HCT116 (cell line): Measurements from ENCODE around the gene SMAD2. TPM values are rescaled to one million over a fixed set of nuclear protein-coding genes. Genes with fewer than 3 reads are reported as not detected.

Experiments used
- ATAC-seq: fragments of 200-7000 bp; cut with Tn5 transposase; 2 replicates; pipeline ENCODE4 v1.9.1; 2020; ENCODE audit warnings: mild to moderate bottlenecking, moderate library complexity
- BruUV-seq: library from RNA; stranded (reverse); fragments of 400-500 nt; replicated peaks from 2 replicates; lab custom pipeline; 2021; lab: Mats Ljungman, UMichigan
- CTCF ChIA-PET: fragments of 300-600 bp; sonication (Branson Sonifier 250); formaldehyde crosslinking; loops from one replicate; lab custom pipeline; 2021; ENCODE audit warnings: antibody characterized with exemption; lab: Charles Lee
- POLR2A ChIA-PET: fragments of 300-600, 350-600 bp; sonication (Branson Sonifier 250); formaldehyde crosslinking; loops from one replicate; lab custom pipeline; 2021; ENCODE audit warnings: antibody characterized with exemption; lab: Charles Lee
- RAD21 ChIA-PET, 2 experiments: fragments of 300-600 bp; sonication (Branson Sonifier 250); formaldehyde crosslinking; loops; one replicate each; lab custom pipeline; 2023; ENCODE audit warnings: low total read pairs in 2 of 2; ENCODE audit not compliant: uncharacterized antibody in 2 of 2, unreplicated experiment in 2 of 2, low non-redundant PET in 1 of 2; lab: Charles Lee
- DNase-seq: peaks from one replicate; pipeline ENCODE4 v3.0.0-alpha.2; 2010; ENCODE audit warnings: low read depth, low spot score
- H2AFZ ChIP-seq: fragments of 200-600 bp; shearing (Covaris generic), sonication (generic); 2 replicates; pipeline ENCODE4 v1.6.1; 2017; ENCODE audit warnings: low read depth, mixed run types, mixed read lengths, antibody characterized with exemption, low read length; ENCODE audit not compliant: poor library complexity, severe bottlenecking
- H3K27ac ChIP-seq: 2 replicates; pipeline ENCODE4 v1.5.1; 2012; ENCODE audit warnings: low read depth, low read length
- H3K27me3 ChIP-seq: fragments of 200-600 bp; sonication (generic); 2 replicates; pipeline ENCODE4 v1.6.1; 2016; ENCODE audit warnings: mixed run types, low read length, mixed read lengths; ENCODE audit not compliant: insufficient read depth
- H3K36me3 ChIP-seq, 2 experiments: fragments of 200-500 bp in 1 of 2; fragments of 200-600 bp in 1 of 2; sonication (Bioruptor generic) in 1 of 2; sonication (generic) in 1 of 2; 2 replicates each; pipeline versions ENCODE4 v1.5.1 to v1.6.1; 2014 to 2016; ENCODE audit warnings: low read length in 2 of 2, inconsistent platforms in 1 of 2, mixed read lengths in 1 of 2, mixed run types in 1 of 2; ENCODE audit not compliant: insufficient read depth in 2 of 2, control insufficient read depth in 1 of 2
- H3K4me1 ChIP-seq, 2 experiments: fragments of 200-600 bp in 1 of 2; sonication (generic) in 1 of 2; 2 replicates each; pipeline versions ENCODE4 v1.5.1 to v1.6.1; 2012 to 2017; ENCODE audit warnings: low read length in 2 of 2, inconsistent platforms in 1 of 2, mild to moderate bottlenecking in 1 of 2, mixed read lengths in 1 of 2, mixed run types in 1 of 2, moderate library complexity in 1 of 2; ENCODE audit not compliant: insufficient read depth in 2 of 2, control insufficient read depth in 1 of 2
- H3K4me2 ChIP-seq: fragments of 200-600 bp; sonication (generic); 2 replicates; pipeline ENCODE4 v1.6.1; 2017; ENCODE audit warnings: mixed run types, low read length, mixed read lengths
- H3K4me3 ChIP-seq, 2 experiments: fragments of 200-600 bp in 1 of 2; sonication (generic) in 1 of 2; replicated peaks in 1 of 2; 2 replicates each; pipeline ENCODE4 v1.5.1; 2011 to 2016; ENCODE audit warnings: low read length in 2 of 2, control low read depth in 1 of 2, low read depth in 1 of 2, mild to moderate bottlenecking in 1 of 2, mixed read lengths in 1 of 2, mixed run types in 1 of 2
- H3K79me2 ChIP-seq: fragments of 200-600 bp; sonication (generic); 2 replicates; pipeline ENCODE4 v1.6.1; 2017; ENCODE audit warnings: mild to moderate bottlenecking, mixed run types, low read length, moderate library complexity, mixed read lengths; ENCODE audit not compliant: insufficient read depth
- H3K9ac ChIP-seq: fragments of 200-600 bp; sonication (generic); 2 replicates; pipeline ENCODE4 v1.6.1; 2016; ENCODE audit warnings: low read length, mixed read lengths
- H3K9me2 ChIP-seq: fragments of 200-600 bp; sonication (generic), shearing (Covaris generic); 2 replicates; pipeline ENCODE4 v1.6.1; 2017; ENCODE audit warnings: mixed run types, mild to moderate bottlenecking, moderate library complexity; ENCODE audit not compliant: insufficient read depth
- H3K9me3 ChIP-seq, 2 experiments: fragments of 200-500 bp in 1 of 2; fragments of 200-600 bp in 1 of 2; sonication (Bioruptor generic) in 1 of 2; sonication (generic) in 1 of 2; 2 replicates each; pipeline ENCODE4 v1.6.1; 2014 to 2017; ENCODE audit warnings: low read length in 2 of 2, mixed read lengths in 2 of 2, inconsistent platforms in 1 of 2, low read depth in 1 of 2, mild to moderate bottlenecking in 1 of 2, mixed run types in 1 of 2, moderate library complexity in 1 of 2; ENCODE audit not compliant: control insufficient read depth in 1 of 2, insufficient read depth in 1 of 2
- H4K20me1 ChIP-seq: fragments of 200-600 bp; sonication (generic), shearing (Covaris generic); 2 replicates; pipeline ENCODE4 v1.6.1; 2017; ENCODE audit warnings: mixed run types, mild to moderate bottlenecking, moderate library complexity; ENCODE audit not compliant: insufficient read depth
- ELF1 ChIP-seq: IDR thresholded peaks from 2 replicates; pipeline ENCODE4 v1.6.1; 2012; ENCODE audit warnings: low read depth, borderline replicate concordance
- EZH2phosphoT487 ChIP-seq: fragments of 200-600 bp; IDR thresholded peaks from 2 replicates; pipeline ENCODE4 v1.6.1; 2018; ENCODE audit warnings: antibody characterized with exemption, borderline replicate concordance
- FOSL1 ChIP-seq: IDR thresholded peaks from 2 replicates; pipeline ENCODE4 v1.6.1; 2012; ENCODE audit warnings: low read depth
- JUND ChIP-seq: IDR thresholded peaks from 2 replicates; pipeline ENCODE4 v1.6.1; 2012
- intact Hi-C: fragments of 100-400 bp; cut with micrococcal nuclease; formaldehyde crosslinking; loops from 2 replicates; pipeline ENCODE4 v1.10.0; 2022
- total RNA-seq: library from RNA; stranded (reverse); gene quantifications from one replicate; pipeline ENCODE4 v1.2.1, GENCODE V29; 2021; ENCODE audit not compliant: unreplicated experiment

Gene SMAD2
- total RNA-seq, 1 experiment from 2014 or later = 130 TPM

DNA sequence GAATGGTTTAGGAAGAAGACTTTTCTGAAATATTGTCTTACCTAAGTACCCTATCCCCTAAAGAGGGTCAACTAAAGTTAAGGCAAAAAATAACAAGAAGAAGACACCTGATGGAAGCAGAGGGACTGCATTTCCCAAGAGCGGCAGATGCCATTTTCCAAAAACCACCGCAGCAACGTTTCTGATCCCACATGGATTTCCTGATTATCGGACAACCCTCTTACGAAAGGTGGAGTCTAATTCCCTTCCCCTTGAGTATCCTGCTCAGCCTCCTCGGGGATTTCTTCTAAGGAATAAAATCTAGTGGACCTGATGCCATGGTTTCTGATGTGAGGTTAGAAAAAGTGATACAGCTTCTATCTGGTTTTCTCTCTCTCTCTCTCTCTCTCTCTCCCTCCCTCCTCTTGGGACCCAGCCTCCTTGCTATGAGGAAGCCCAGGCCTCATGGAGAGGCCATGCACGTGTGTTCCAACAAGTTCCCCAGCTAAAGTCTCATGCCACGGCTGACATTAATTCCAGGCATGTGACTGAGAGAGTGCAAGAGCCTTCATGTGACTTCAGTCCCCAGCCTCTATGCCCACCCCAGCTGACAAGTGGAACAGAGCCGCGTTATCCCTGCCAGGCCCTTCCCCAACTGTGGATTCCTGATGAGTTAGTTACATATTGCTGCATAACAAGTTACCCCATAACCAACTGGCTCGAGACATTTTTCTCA lies 150.3 kb downstream of the SMAD2 start (continued):
- TF ChIP-seq ELF1 = no peak
- TF ChIP-seq FOSL1 = no peak

DNA sequence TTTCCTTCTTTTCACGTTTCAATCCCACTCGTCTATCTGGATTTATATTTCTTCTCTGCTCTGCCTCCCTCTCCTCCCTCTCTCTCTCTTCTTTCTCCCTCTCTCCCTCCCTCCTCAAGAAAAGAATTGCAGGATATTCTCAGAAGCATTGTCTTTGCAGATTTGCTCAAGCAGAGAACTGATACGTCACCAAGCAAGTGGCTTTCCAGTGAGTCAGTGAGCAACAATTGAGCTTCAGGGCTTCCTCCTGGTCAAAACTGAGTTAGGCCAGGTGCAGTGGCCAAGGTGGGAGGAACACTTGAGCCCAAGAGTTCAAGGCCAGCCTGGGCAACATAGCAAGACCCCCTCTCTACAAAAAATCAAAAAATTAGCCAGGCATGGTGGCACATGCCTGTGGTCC lies 151.1 kb downstream of the SMAD2 start:
- no peak for DNase-seq
- H3K79me2 ChIP-seq = no peaks in the 10 kb centered on the region
- ChIA-PET RAD21 (no interaction called here), POLR2A (no interaction called here), CTCF (no interaction called here)
- H3K9me3 ChIP-seq = no peaks in the 10 kb centered on the region; a peak in 1 of 4 replicates
- ATAC-seq = no peak
- intact Hi-C loops = loop anchor here (10.0 kb wide), 1 partner anchor 665 kb away; no protein-coding TSS in a partner anchor
- BruUV-seq = no TSS peak
- H2AFZ ChIP-seq = no peak overlapping the region
- no peaks in the 10 kb centered on the region for H3K27me3 ChIP-seq
- no peak for TF ChIP-seq FOSL1
- TF ChIP-seq JUND = no peak
- no peak for TF ChIP-seq EZH2phosphoT487
- no peaks in the 10 kb centered on the region for H3K36me3 ChIP-seq
- no peak overlapping the region for H3K27ac ChIP-seq
- H3K4me1 ChIP-seq = no peaks in the 10 kb centered on the region
- no peak overlapping the region for H3K4me2 ChIP-seq
- H3K4me3 ChIP-seq = no peak overlapping the region
- no peak overlapping the region for H3K9ac ChIP-seq
- no peaks in the 10 kb centered on the region for H4K20me1 ChIP-seq
- H3K9me2 ChIP-seq = no peaks in the 10 kb centered on the region

DNA sequence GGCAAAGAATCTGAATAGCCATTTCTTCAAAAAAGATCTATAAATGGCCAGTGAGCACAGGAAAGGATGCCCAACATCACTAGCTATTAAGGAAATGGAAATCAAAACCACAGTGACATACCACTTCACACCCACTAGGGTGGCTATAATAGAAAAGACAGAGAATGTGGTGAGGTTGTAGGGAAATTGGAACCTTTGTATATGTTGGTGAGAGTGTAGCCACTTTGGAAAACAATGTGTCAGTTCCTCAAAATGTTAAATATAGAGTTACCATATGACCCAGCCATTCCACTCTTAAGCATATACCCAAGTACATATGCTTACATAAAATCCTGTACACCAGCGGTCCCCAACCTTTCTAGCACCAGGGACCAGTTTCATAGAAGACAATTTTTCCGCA lies 152.8 kb downstream of the SMAD2 start:
- H3K79me2 ChIP-seq = no peaks in the 10 kb centered on the region
- CTCF ChIA-PET = no interaction called here
- H3K27me3 ChIP-seq = no peaks in the 10 kb centered on the region
- no peak overlapping the region for H3K27ac ChIP-seq
- H3K4me2 ChIP-seq = no peak overlapping the region
- H3K4me1 ChIP-seq = peaks cover 0 to 2% of the 10 kb centered on the region in 2 experiments; a peak in 3 of 4 replicates
- H3K9me3 ChIP-seq = no peaks in the 10 kb centered on the region
- H3K9ac ChIP-seq = no peak overlapping the region
- no TSS peak for BruUV-seq
- DNase-seq = no peak
- no peak overlapping the region for H3K4me3 ChIP-seq
- intact Hi-C loops = loop anchor here (10.0 kb wide), 1 partner anchor 667 kb away; no protein-coding TSS in a partner anchor
- TF ChIP-seq EZH2phosphoT487 = no peak
- TF ChIP-seq, all 23 proteins: peak for 0
- RAD21 ChIA-PET = no interaction called here
- no peaks in the 10 kb centered on the region for H3K9me2 ChIP-seq
- H3K36me3 ChIP-seq = no peaks in the 10 kb centered on the region
- no peak for ATAC-seq
- no peaks in the 10 kb centered on the region for H4K20me1 ChIP-seq
- POLR2A ChIA-PET = no interaction called here
- no peak overlapping the region for H2AFZ ChIP-seq
